DND-41 (cell line): ENCODE results near the gene FKBP8.

Source experiments
- ATAC-seq: fragments of 200-7000 bp; cut with Tn5 transposase; 3 replicates; pipeline ENCODE4 v1.9.1; 2021; ENCODE audit warnings: low read depth; ENCODE audit not compliant: insufficient read depth
- DNase-seq: peaks from one replicate; pipeline ENCODE4 v3.0.0-alpha.2; 2020
- H2AFZ ChIP-seq: 2 replicates; pipeline ENCODE4 v1.6.0; 2012; ENCODE audit warnings: low read depth, low read length
- H3K27ac ChIP-seq: 2 replicates; pipeline ENCODE4 v1.5.1; 2012; ENCODE audit warnings: low read length, inconsistent platforms
- H3K27me3 ChIP-seq: fragments of 200-600 bp; sonication (generic); 2 replicates; pipeline ENCODE4 v1.6.0; 2012; ENCODE audit warnings: low read length, mild to moderate bottlenecking, inconsistent platforms; ENCODE audit not compliant: insufficient read depth, poor library complexity
- H3K36me3 ChIP-seq: 2 replicates; pipeline ENCODE4 v1.5.1; 2012; ENCODE audit warnings: low read length, inconsistent platforms; ENCODE audit not compliant: insufficient read depth
- H3K4me1 ChIP-seq: 2 replicates; pipeline ENCODE4 v1.5.1; 2012; ENCODE audit warnings: mild to moderate bottlenecking, low read length; ENCODE audit not compliant: insufficient read depth
- H3K4me2 ChIP-seq: 2 replicates; pipeline ENCODE4 v1.6.0; 2012; ENCODE audit warnings: mild to moderate bottlenecking, moderate library complexity, low read length, inconsistent platforms; ENCODE audit not compliant: insufficient read depth
- H3K4me3 ChIP-seq, 2 experiments: fragments of 200-600 bp in 1 of 2; shearing (Covaris generic) in 1 of 2; 2 replicates each; pipeline ENCODE4 v1.5.1; 2012 to 2016; ENCODE audit warnings: inconsistent platforms in 2 of 2, low read length in 2 of 2, mild to moderate bottlenecking in 2 of 2, low read depth in 1 of 2, moderate library complexity in 1 of 2
- H3K79me2 ChIP-seq: 2 replicates; pipeline ENCODE4 v1.6.0; 2012; ENCODE audit warnings: low read length, inconsistent platforms; ENCODE audit not compliant: insufficient read depth
- H3K9ac ChIP-seq: 2 replicates; pipeline ENCODE4 v1.6.0; 2012; ENCODE audit warnings: low read depth, mild to moderate bottlenecking, inconsistent platforms, low read length, moderate library complexity
- H3K9me3 ChIP-seq: 2 replicates; pipeline ENCODE4 v1.5.1; 2012; ENCODE audit warnings: low read length, moderate library complexity, mild to moderate bottlenecking, inconsistent platforms; ENCODE audit not compliant: insufficient read depth, severe bottlenecking
- H4K20me1 ChIP-seq: 2 replicates; pipeline ENCODE4 v1.6.0; 2012; ENCODE audit warnings: low read length; ENCODE audit not compliant: insufficient read depth
- CTCF ChIP-seq: IDR thresholded peaks from 2 replicates; pipeline ENCODE4 v1.5.1; 2012; ENCODE audit warnings: borderline replicate concordance, low read length, moderate library complexity, mild to moderate bottlenecking; ENCODE audit not compliant: poor library complexity, severe bottlenecking; ENCODE audit errors: extremely low read depth
- EZH2 ChIP-seq: IDR thresholded peaks from 3 replicates; pipeline ENCODE4 v1.6.1; 2012; ENCODE audit warnings: borderline replicate concordance, low read depth, mild to moderate bottlenecking, moderate library complexity, low read length, inconsistent platforms; ENCODE audit not compliant: severe bottlenecking

The FKBP8 gene

GRCh38 chr19:18507021-18507726 is 36.2 kb downstream of the FKBP8 start:
- peak; percentile 24 for DNase-seq
- ATAC-seq = peak; percentile 48
- Histone ChIP-seq H3K9me3 (no peaks in the 10 kb centered on the region), H3K4me3 (no peak overlapping the region), H3K27me3 (no peaks in the 10 kb centered on the region), H3K36me3 (no peaks in the 10 kb centered on the region), H3K79me2 (peaks cover 93% of the 10 kb centered on the region), H2AFZ (no peak overlapping the region), H4K20me1 (peaks cover 85% of the 10 kb centered on the region), H3K4me1 (peaks cover 18% of the 10 kb centered on the region), H3K4me2 (peak overlapping the region; percentile 12; the same call in 1 of the 2 replicates), H3K27ac (peak overlapping the region; percentile 39), H3K9ac (no peak overlapping the region)
- TF ChIP-seq CTCF = no peak
- TF ChIP-seq EZH2 = no peak

- no peak overlapping the region for H3K4me3 ChIP-seq
- no peaks in the 10 kb centered on the region for H3K9me3 ChIP-seq
- peaks cover 95% of the 10 kb centered on the region for H3K79me2 ChIP-seq
- H3K4me2 ChIP-seq = peak overlapping the region; percentile 12; the same call in 1 of the 2 replicates
- H3K27ac ChIP-seq = peak overlapping the region; percentile 39
- DNase-seq (no peak), ATAC-seq (peak; percentile 18; the same call in 1 of the 3 replicates)
- H3K9ac ChIP-seq = no peak overlapping the region
- TF ChIP-seq EZH2 (no peak), CTCF (no peak)
- no peaks in the 10 kb centered on the region for H3K36me3 ChIP-seq
- H4K20me1 ChIP-seq = peaks cover 91% of the 10 kb centered on the region
- H3K4me1 ChIP-seq = peaks cover 18% of the 10 kb centered on the region
- H3K27me3 ChIP-seq = no peaks in the 10 kb centered on the region
- H2AFZ ChIP-seq = no peak overlapping the region
These were observed 37.1 kb downstream of the FKBP8 start for GRCh38 chr19:18506101-18506930.

GRCh38 chr19:18504886-18505610 is 38.3 kb downstream of the FKBP8 start:
- Histone ChIP-seq H3K79me2 (peaks cover 98% of the 10 kb centered on the region), H3K4me2 (no peak overlapping the region), H3K4me3 (no peak overlapping the region), H3K27me3 (no peaks in the 10 kb centered on the region), H3K4me1 (peaks cover 18% of the 10 kb centered on the region), H3K9ac (no peak overlapping the region), H4K20me1 (peaks cover 96% of the 10 kb centered on the region), H3K27ac (no peak overlapping the region), H2AFZ (no peak overlapping the region), H3K9me3 (no peaks in the 10 kb centered on the region), H3K36me3 (no peaks in the 10 kb centered on the region)
- no peak for DNase-seq
- TF ChIP-seq EZH2 = no peak
- TF ChIP-seq CTCF = no peak
- no peak for ATAC-seq
